Mucosa of rectum (tissue), 2 donors: Measurements from ENCODE around the gene KIAA0513.

ENCODE experiments used
- H3K27ac ChIP-seq, 2 donors: one replicate each; pipeline ENCODE4 v1.7.0; 2013; ENCODE audit warnings: inconsistent platforms in 2 of 2, low read depth in 2 of 2, low read length in 2 of 2
- H3K27me3 ChIP-seq, 2 donors: one replicate each; pipeline ENCODE4 v1.7.0; 2013; ENCODE audit warnings: low read length in 2 of 2; ENCODE audit not compliant: control insufficient read depth in 2 of 2, insufficient read depth in 2 of 2
- H3K36me3 ChIP-seq, 2 donors: one replicate each; pipeline ENCODE4 v1.7.0; 2013; ENCODE audit warnings: low read length in 2 of 2; ENCODE audit not compliant: control insufficient read depth in 2 of 2, insufficient read depth in 2 of 2
- H3K4me1 ChIP-seq, 2 donors: one replicate each; pipeline ENCODE4 v1.7.0; 2013; ENCODE audit warnings: low read length in 2 of 2, mild to moderate bottlenecking in 1 of 2; ENCODE audit not compliant: control insufficient read depth in 2 of 2, insufficient read depth in 2 of 2
- H3K4me3 ChIP-seq, 2 donors: one replicate each; pipeline ENCODE4 v1.7.0; 2013; ENCODE audit warnings: low read length in 2 of 2
- H3K9ac ChIP-seq, 2 donors: one replicate each; pipeline ENCODE4 v1.7.0; 2013; ENCODE audit warnings: low read length in 2 of 2, low read depth in 1 of 2, mild to moderate bottlenecking in 1 of 2
- H3K9me3 ChIP-seq, 2 donors: one replicate each; pipeline ENCODE4 v1.7.0; 2013; ENCODE audit warnings: low read length in 2 of 2; ENCODE audit not compliant: control insufficient read depth in 2 of 2
- donor health status: healthy.
- donor health status: Normal muscosa, but diverticular disease.

Gene KIAA0513

DNA sequence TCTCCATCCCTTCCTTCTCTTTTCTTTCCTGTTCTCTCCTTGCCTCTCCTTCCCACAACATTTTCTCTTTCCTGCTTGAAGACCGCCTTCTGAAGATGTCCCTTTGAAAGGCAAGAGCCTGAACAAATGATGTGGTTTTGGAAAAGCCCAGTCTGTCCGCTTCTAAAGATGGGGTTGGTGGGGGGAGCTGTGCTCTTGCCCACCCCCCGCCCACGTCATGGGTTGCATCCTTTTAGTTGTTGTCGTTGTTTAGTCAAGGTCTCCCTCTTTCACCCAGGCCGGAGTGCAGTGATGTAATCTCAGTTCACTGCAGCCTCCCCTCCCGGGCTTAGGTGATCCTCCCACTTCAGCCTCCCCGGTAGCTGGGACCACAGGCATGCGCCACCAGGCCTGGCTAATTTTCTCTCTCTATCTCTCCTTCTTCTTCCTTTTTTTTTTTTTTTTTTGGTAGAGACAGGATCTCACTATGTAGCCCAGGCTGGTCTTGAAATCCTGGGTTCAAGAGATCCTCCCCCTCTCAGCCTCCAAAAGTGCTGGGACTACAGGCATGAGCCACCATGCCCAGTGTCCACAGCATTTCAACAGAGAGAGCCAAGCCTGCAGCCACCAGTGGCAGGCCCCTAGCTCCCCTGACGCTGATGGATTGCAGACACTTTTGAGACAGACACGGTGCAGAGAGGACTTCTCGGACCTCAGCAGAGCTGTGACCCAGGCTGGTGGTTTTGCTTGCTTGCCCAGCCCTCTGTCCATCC lies 110.7 kb downstream of the KIAA0513 start:
- no peaks in the 10 kb centered on the region for H3K36me3 ChIP-seq
- peak overlapping the region; percentile 61 to 63 for H3K27ac ChIP-seq
- peaks cover 10 to 13% of the 10 kb centered on the region in 2 donors for H3K4me1 ChIP-seq
- no peak overlapping the region for H3K4me3 ChIP-seq
- peaks cover 0 to 3% of the 10 kb centered on the region in 2 donors for H3K27me3 ChIP-seq
- no peak overlapping the region for H3K9ac ChIP-seq
- no peaks in the 10 kb centered on the region for H3K9me3 ChIP-seq

DNA sequence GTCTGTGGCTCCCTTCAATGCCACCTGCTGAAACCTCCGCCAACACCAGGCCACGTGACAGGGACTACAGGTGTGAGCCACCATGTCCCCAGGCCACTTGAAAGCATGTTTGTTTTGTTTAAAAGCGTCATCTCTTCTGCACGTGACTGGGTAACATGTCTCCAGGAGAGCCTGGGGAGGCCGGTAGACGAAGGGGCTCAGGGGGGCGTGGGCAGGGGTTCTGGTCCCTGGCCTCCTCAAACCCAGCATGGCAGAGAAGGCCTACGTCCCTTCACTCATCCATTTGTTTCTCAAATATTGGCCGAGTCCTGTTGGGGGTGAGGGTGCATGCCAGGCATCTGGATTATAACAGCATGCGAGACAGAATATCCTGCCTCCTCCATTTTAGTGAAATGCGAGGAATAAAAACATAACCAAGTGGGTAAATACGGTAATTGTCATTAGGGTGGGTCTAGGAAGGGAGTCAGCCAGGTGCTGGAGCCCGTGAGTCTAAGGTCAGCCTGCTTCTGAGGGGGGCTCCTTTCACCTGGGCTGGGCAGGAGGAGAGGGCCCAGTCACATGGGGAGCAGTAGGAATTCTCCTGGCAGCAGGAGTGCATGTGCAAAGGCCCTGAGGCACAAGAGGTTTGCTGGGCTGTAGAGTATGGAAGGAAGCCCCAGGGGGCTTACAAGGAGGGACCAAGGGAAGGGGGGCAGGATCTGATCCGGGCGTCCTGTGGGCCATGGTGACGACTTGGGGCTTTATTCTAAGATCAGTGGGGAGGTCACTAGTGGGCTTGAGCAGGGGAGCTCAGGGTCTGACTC lies 111.4 kb downstream of the KIAA0513 start:
- Histone ChIP-seq H3K27ac (no peak overlapping the region), H3K27me3 (peaks cover 0 to 3% of the 10 kb centered on the region in 2 donors), H3K36me3 (no peaks in the 10 kb centered on the region), H3K4me3 (no peak overlapping the region), H3K4me1 (peaks cover 10 to 13% of the 10 kb centered on the region in 2 donors), H3K9ac (no peak overlapping the region), H3K9me3 (no peaks in the 10 kb centered on the region)

DNA sequence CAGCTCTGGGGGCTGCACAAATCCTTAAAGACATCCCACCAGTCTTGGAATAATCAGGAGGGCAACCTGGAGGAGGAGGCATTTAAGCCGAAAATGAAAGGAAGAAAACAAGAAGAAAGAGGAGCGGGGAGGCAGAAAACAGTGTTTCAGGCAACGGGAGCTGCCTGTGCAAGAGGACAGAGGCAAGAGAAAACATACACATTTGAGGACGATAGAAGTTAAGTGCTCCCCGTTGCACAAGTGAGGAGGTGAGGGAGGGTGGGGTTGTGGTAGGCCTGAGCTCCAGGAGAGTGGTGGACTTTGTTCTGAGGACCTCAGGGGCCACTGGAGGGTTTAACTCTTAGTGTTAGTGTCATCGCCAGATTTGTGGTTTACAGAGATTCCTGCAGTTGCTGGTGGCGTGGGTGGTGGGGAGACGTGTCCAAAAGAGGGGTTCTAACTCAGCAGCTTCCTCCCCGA lies 112.3 kb downstream of the KIAA0513 start:
- H3K9me3 ChIP-seq = no peaks in the 10 kb centered on the region
- no peak overlapping the region for H3K9ac ChIP-seq
- peaks cover 0 to 3% of the 10 kb centered on the region in 2 donors for H3K27me3 ChIP-seq
- no peak overlapping the region for H3K27ac ChIP-seq
- no peaks in the 10 kb centered on the region for H3K36me3 ChIP-seq
- H3K4me3 ChIP-seq = no peak overlapping the region
- peaks cover 10 to 13% of the 10 kb centered on the region in 2 donors for H3K4me1 ChIP-seq

DNA sequence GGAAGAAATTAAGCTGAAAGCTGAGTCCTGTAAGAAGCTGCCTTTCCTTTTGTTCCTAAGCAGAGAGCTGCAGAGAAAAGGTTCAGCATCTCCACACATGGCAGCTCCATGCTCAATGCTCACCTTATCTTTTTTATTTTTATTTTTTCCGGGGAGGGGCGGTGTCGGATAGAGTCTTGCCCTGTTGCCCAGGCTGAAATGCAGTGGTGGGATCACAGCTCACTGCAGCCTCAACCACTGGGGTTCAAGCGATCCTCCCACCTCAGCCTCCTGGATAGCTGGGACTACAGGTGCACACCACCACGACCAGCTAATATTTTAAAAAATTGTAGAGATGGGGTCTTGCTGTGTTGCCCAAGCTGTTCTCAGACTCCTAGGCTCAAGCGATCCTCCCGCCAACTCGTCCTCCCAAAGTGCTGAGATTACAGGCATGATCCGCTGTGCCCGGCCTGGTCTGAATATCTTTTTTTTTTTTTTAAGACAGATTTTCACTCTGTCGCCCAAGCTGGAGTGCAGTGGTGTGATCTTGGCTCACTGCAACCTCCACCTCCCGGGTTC lies 112.9 kb downstream of the KIAA0513 start:
- Histone ChIP-seq H3K9ac (no peak overlapping the region), H3K4me3 (no peak overlapping the region), H3K36me3 (no peaks in the 10 kb centered on the region), H3K27ac (no peak overlapping the region), H3K27me3 (peaks cover 0 to 3% of the 10 kb centered on the region in 2 donors), H3K9me3 (no peaks in the 10 kb centered on the region), H3K4me1 (peaks cover 10 to 13% of the 10 kb centered on the region in 2 donors)

DNA sequence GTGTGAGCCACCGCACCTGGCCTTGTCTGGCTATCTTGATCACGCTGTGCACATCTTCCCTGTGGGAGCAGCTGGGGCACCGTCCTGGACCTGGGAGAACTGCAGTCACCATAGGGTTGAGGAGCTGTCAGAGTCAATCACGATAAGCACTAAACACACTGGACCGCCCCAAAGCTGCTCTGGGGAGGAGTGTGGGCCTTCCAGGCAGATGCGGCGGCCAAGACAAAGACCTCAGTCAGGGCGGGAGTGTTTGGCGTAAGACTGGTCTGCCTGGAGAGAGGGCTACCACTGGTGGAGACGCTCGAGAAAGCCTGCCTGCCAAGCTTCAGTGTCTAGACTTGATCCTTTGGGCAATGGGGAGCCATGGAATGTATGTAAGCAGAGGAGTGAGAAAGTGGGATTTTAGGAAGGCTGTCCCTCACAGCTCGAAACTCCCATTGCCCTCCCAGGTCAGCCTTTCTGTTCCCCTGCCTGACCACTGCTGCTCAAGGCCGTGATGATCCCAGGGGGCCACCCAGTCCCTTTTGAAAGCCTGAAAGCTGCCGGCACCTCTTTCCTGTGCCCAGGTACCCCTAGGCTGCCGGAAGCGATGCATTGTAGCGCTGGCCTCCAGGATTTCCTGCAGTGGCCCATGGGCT lies 114.0 kb downstream of the KIAA0513 start:
- H3K4me1 ChIP-seq = peaks cover 8 to 10% of the 10 kb centered on the region in 2 donors

DNA sequence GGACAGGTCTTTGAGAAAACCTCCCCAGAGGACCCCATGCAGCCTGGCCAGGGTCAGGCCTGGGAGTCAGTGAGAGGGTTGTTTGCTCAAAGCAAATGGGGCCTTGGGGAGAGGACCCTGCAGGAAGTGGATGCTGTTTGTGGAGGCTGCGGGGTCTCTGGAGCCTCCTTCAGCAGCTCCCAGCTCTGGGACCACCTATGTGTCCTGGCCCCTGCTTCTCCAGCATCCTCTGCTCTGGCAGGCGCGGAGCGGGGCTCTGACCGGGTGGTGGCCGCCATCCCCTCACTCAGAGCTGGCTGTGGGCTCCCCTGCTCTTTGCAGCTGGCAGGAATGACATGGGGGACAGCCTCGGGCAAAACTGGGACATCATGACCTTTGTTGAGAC lies 114.5 kb downstream of the KIAA0513 start:
- Histone ChIP-seq H3K27ac (no peak overlapping the region), H3K4me3 (no peak overlapping the region), H3K9ac (no peak overlapping the region), H3K27me3 (peaks cover 0 to 2% of the 10 kb centered on the region in 2 donors), H3K9me3 (no peaks in the 10 kb centered on the region), H3K4me1 (peaks cover 2 to 6% of the 10 kb centered on the region in 2 donors), H3K36me3 (no peaks in the 10 kb centered on the region)

More for the DNA sequence above, 114.0 kb downstream of the KIAA0513 start:
- Histone ChIP-seq H3K9ac (no peak overlapping the region), H3K9me3 (no peaks in the 10 kb centered on the region), H3K27me3 (peaks cover 0 to 3% of the 10 kb centered on the region in 2 donors), H3K4me3 (no peak overlapping the region), H3K36me3 (no peaks in the 10 kb centered on the region), H3K27ac (no peak overlapping the region)

DNA sequence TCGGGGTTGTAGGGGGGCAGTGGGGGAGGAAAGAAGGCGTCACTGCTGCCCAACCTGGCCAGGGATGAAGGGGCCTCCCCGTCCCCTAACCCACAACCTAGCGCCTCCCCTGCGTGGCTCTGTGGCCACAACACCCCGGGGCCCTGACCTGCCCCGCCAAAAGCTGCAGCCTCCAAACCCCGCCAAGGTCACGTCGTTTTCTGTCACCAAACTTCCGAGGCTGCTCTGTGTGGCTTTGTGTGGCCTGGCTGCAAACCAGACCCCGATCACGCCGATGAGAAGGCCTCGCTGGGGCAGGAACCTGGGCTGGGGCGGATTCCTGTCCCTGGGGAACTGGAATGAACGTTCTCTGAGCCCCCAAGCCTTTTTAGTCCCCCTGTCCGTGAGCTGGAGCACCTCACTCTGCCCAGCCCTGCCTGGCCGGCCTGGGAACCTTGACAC lies 115.2 kb downstream of the KIAA0513 start:
- H3K27ac ChIP-seq = no peak overlapping the region
- no peaks in the 10 kb centered on the region for H3K36me3 ChIP-seq
- H3K9me3 ChIP-seq = no peaks in the 10 kb centered on the region
- H3K4me3 ChIP-seq = no peak overlapping the region
- H3K9ac ChIP-seq = no peak overlapping the region
- peaks cover 0 to under 1% of the 10 kb centered on the region in 2 donors for H3K27me3 ChIP-seq
- H3K4me1 ChIP-seq = no peaks in the 10 kb centered on the region
